ENCODE measurements around the gene SLC39A11. TPM values are rescaled to one million over a fixed set of nuclear protein-coding genes. Genes with fewer than 3 reads are reported as not detected.
"Not testable (repeated sequence)": the region's sequence is repeated elsewhere in the genome, so short reads cannot be mapped to it uniquely, and the experiment has no call there.

The SLC39A11 gene
- total RNA-seq, 1 experiment from 2014 or later = 64.4 TPM

DNA sequence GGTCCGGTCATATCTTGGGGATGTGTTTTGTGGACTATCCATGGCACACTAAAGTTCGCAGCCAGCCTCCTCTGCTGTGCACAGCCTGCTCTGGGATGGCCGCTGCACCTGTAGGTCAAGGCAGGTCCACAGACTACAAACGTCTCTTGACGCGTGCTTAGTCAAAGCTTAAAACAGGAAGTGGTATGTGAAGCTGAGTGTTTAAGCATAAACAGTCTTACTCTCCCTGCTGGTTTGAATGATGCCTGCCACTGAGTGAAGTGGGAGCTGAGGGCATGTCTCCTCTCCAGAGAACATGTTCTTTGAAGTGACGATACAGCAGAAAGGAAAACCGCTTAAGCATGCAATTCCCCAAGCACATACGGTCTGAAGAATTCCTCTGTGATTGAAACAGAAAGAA, 365.6 kb downstream of the SLC39A11 start:
- in situ Hi-C loops (cut with HindIII; ENCODE audit: low pct_unique_long_range_greater_than_20kb, low sequenced_read_pairs) = no loop called here
- no peak for DNase-seq (ENCODE audit: low read depth, low spot score)

- in situ Hi-C loops (cut with HindIII; ENCODE audit: low pct_unique_long_range_greater_than_20kb, low sequenced_read_pairs) = no loop called here
- peak; percentile 88 for DNase-seq (ENCODE audit: low read depth, low spot score)
Measured at GRCh38 chr17:72725433-72726068, 366.9 kb downstream of the SLC39A11 start.

- DNase-seq (ENCODE audit: low read depth, low spot score) = no peak
- in situ Hi-C loops (cut with HindIII; ENCODE audit: low pct_unique_long_range_greater_than_20kb, low sequenced_read_pairs) = loop anchor here (25.0 kb wide), 1 partner anchor 112 kb away; no protein-coding TSS in a partner anchor
Measured at GRCh38 chr17:72724267-72724666, 368.2 kb downstream of the SLC39A11 start.

GRCh38 chr17:72723711-72724110, 368.8 kb downstream of the SLC39A11 start:
- DNase-seq (ENCODE audit: low read depth, low spot score) = no peak
- in situ Hi-C loops (cut with HindIII; ENCODE audit: low pct_unique_long_range_greater_than_20kb, low sequenced_read_pairs) = loop anchor here (25.0 kb wide), 1 partner anchor 111 kb away; no protein-coding TSS in a partner anchor

DNA sequence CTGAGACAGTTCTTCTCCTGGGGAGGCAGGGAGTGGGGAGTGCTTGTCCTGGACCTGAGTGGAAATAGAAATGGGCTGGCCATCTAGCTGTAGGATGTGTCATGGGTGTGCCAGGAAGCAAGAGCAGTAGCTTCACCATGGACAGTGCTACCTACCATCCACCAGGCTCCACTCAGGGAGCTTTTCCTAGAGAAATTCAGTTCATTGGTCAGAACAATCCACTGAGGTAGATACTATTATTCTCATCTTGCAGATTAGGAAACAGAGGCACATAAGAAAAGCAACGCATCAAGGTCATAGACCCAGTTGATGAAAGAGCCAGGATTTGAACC, 372.0 kb downstream of the SLC39A11 start:
- DNase-seq (ENCODE audit: low read depth, low spot score) = no peak
- in situ Hi-C loops (cut with HindIII; ENCODE audit: low pct_unique_long_range_greater_than_20kb, low sequenced_read_pairs) = loop anchor here (25.0 kb wide), 1 partner anchor 108 kb away; no protein-coding TSS in a partner anchor

GRCh38 chr17:72719578-72720493, 372.7 kb downstream of the SLC39A11 start:
- DNase-seq (ENCODE audit: low read depth, low spot score) = peak; percentile 85
- in situ Hi-C loops (cut with HindIII; ENCODE audit: low pct_unique_long_range_greater_than_20kb, low sequenced_read_pairs) = loop anchor here (25.0 kb wide), 1 partner anchor 108 kb away; no protein-coding TSS in a partner anchor

DNA sequence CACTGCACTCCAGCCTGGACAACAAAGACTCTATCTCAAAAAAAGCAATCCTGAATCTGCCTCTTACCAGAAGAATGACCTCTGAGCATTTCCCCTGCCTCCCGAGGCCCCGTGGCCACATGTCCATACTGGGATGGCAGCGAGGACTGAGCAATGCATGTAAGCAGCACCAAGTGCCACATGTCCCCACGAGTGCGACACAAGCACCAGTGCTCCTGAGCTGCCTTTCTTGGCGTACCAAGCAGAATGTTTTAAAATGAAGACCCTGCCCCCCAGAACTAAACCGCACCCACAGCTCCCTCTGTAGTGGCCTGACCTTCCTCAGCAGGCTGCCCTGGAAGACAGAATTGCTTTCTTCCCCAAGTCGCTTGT, 373.3 kb downstream of the SLC39A11 start:
- in situ Hi-C loops (cut with HindIII; ENCODE audit: low pct_unique_long_range_greater_than_20kb, low sequenced_read_pairs) = loop anchor here (25.0 kb wide), 1 partner anchor 107 kb away; no protein-coding TSS in a partner anchor
- peak; percentile 34 for DNase-seq (ENCODE audit: low read depth, low spot score)

GRCh38 chr17:72717676-72718075, 374.8 kb downstream of the SLC39A11 start:
- in situ Hi-C loops (cut with HindIII; ENCODE audit: low pct_unique_long_range_greater_than_20kb, low sequenced_read_pairs) = loop anchor here (25.0 kb wide), 1 partner anchor 105 kb away; no protein-coding TSS in a partner anchor

DNA sequence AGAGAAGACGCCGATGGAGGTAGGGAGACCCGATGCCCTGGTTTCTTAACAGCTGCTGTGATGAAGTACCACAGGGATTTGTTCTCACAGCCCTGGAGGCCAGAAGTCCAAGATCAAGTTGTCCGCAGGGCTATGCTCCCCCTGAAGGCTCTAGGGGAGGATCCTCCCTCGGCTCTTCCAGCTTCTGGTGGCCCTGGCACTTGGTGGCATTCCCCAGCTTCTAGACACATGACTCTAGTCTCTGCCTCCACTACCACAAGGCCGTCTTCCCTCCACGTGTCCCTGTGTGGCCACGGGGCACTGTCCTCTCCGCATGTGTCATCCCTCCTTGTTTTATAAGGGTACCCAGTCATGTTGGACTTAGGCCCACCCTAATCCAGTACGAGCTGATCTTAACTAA, 375.2 kb downstream of the SLC39A11 start:
- in situ Hi-C loops (cut with HindIII; ENCODE audit: low pct_unique_long_range_greater_than_20kb, low sequenced_read_pairs) = loop anchor here (25.0 kb wide), 1 partner anchor 105 kb away; no protein-coding TSS in a partner anchor

More at GRCh38 chr17:72717676-72718075, 374.8 kb downstream of the SLC39A11 start:
- no peak for DNase-seq (ENCODE audit: low read depth, low spot score)

DNA sequence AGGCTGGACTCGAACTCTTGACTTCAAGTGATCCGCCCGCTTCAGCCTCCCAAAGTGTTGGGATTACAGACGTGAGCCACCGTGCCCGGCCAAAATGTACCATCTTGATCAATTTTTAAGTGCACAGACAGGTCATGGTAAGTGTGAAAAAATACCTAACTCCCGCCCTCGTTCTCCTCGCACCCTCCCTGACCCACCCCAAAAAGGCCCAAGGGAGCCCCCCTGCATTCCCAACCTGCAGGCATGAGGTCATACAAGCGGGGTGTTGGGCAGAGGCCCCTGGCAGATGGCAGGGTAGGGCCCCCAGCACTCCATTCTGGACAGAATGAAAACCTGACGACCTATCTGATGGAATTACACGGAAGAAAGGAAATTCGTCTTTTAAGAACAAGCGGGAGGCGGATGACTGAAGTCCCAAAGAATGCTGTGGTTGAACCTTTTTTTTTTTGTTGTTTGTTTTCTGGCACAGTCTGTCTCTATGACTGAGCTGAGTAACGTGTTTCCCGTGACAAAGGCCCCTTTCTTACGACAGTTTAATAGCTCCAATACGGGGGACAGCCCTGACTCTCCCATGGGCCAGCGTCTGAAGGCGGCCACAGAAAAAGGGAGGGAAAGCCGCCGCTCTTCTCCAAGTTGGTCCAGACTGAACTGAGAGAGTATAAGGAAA, 376.4 kb downstream of the SLC39A11 start:
- DNase-seq (ENCODE audit: low read depth, low spot score) = peak; percentile 95

More for the DNA sequence above, 375.2 kb downstream of the SLC39A11 start:
- no peak for DNase-seq (ENCODE audit: low read depth, low spot score)

DNA sequence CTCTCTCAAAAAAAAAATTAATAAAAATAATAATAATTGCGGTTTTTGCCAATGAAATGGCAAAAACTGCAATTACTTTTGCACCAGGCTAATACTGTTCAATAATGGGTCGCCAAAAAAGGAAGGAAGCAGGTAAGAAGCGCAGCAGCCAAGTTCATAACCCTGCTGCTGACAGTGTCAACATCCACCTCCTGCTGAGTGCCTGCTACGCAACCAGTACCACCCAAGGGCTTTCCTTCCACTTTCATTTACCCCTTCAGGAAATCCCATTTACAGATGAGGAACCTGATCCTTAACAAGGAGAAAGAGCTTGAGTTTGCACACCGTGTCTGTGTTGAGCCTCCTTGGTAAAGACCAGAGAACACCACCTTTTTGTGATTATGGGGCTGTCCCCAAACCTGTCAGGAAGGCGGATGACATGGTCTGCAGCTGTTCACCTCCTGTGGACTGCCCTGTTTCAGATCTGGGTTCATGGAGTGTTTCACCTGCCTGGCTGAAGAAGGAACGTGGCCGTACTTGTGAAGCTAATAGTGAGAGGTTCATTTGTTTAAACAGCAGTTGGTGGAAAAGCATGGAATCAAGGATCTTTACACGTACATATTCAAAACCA, 378.0 kb downstream of the SLC39A11 start:
- DNase-seq (ENCODE audit: low read depth, low spot score) = no peak
- in situ Hi-C loops (cut with HindIII; ENCODE audit: low pct_unique_long_range_greater_than_20kb, low sequenced_read_pairs) = loop anchor here (25.0 kb wide), 1 partner anchor 102 kb away; no protein-coding TSS in a partner anchor

More for the DNA sequence above, 376.4 kb downstream of the SLC39A11 start:
- in situ Hi-C loops (cut with HindIII; ENCODE audit: low pct_unique_long_range_greater_than_20kb, low sequenced_read_pairs) = loop anchor here (25.0 kb wide), 1 partner anchor 104 kb away; no protein-coding TSS in a partner anchor

GRCh38 chr17:72713701-72714100, 378.8 kb downstream of the SLC39A11 start:
- in situ Hi-C loops (cut with HindIII; ENCODE audit: low pct_unique_long_range_greater_than_20kb, low sequenced_read_pairs) = loop anchor here (25.0 kb wide), 1 partner anchor 101 kb away; no protein-coding TSS in a partner anchor
- no peak for DNase-seq (ENCODE audit: low read depth, low spot score)

GRCh38 chr17:72711521-72712310, 380.8 kb downstream of the SLC39A11 start:
- DNase-seq (ENCODE audit: low read depth, low spot score) = no peak
- in situ Hi-C loops (cut with HindIII; ENCODE audit: low pct_unique_long_range_greater_than_20kb, low sequenced_read_pairs) = loop anchor here (25.0 kb wide), 1 partner anchor 99 kb away; no protein-coding TSS in a partner anchor

DNA sequence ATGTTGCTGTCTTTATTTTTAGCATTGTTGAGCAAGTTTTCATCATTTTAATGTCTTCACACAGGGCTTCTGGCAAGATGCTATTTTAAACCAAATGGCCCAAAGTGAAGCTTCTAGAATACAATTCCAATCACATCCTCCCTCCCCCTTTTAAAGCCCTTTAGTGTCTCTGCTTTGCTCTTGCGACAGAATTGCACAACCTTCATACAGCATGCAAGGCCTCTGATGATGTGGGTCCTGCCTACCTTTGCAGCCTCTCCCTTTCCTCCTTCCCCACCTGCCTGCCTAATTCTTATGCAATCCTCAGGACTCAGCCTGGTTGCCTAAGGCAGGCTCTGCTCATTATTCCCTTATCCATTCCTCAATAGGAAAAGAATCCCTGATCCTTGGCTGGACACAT, 381.7 kb downstream of the SLC39A11 start:
- in situ Hi-C loops (cut with HindIII; ENCODE audit: low pct_unique_long_range_greater_than_20kb, low sequenced_read_pairs) = loop anchor here (25.0 kb wide), 1 partner anchor 99 kb away; no protein-coding TSS in a partner anchor

GRCh38 chr17:72710202-72710601, 382.3 kb downstream of the SLC39A11 start:
- no peak for DNase-seq (ENCODE audit: low read depth, low spot score)
- in situ Hi-C loops (cut with HindIII; ENCODE audit: low pct_unique_long_range_greater_than_20kb, low sequenced_read_pairs) = loop anchor here (25.0 kb wide), 1 partner anchor 98 kb away; no protein-coding TSS in a partner anchor

More for the DNA sequence above, 381.7 kb downstream of the SLC39A11 start:
- DNase-seq (ENCODE audit: low read depth, low spot score) = no peak

DNA sequence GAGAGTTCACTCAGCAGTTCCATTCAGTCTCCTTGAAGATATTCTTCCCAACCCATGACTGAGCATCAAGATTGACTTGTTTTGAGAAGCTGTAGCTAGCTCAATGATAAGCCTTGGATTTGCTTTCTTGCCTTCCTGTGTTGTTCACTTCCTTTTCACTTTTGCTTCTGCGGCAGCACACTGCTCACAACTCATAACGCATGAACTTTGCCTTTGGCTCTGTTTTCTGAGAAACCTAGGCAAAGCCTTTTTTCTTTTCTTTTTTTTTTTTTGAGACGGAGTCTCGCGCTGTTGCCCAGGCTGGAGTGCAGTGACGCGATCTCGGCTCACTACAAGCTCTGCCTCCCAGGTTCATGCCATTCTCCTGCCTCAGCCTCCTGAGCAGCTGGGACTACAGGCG, 383.8 kb downstream of the SLC39A11 start:
- DNase-seq (ENCODE audit: low read depth, low spot score) = not testable (repeated sequence)
- in situ Hi-C loops (cut with HindIII; ENCODE audit: low pct_unique_long_range_greater_than_20kb, low sequenced_read_pairs) = loop anchor here (25.0 kb wide), 1 partner anchor 96 kb away; no protein-coding TSS in a partner anchor

Data from SK-MEL-5 (cell line).